Suprapubic skin (tissue), 4 donors: ENCODE results near the gene SLC25A20.

Experiments
- POLR2A ChIP-seq, 2 donors: fragments of 450-650 bp; IDR thresholded peaks; one replicate each; pipeline ENCODE4 v1.6.1; 2017; ENCODE audit warnings: antibody characterized with exemption in 2 of 2, mild to moderate bottlenecking in 2 of 2, moderate library complexity in 2 of 2
- POLR2AphosphoS5 ChIP-seq, 3 donors: sonication (generic); formaldehyde crosslinking; IDR thresholded peaks; one replicate each; pipeline ENCODE4 v1.6.1; 2017; ENCODE audit warnings: antibody characterized with exemption in 3 of 3
- TF ChIP-seq, protein P1 (sequence below), 2 donors: fragments of 200-600 bp in 1 of 2; fragments of 450-650 bp in 1 of 2; sonication (generic) in 1 of 2; IDR thresholded peaks; one replicate each; pipeline ENCODE4 v1.5.1; 2016 to 2019; ENCODE audit warnings: antibody characterized with exemption in 2 of 2, mild to moderate bottlenecking in 1 of 2, moderate library complexity in 1 of 2

DNA sequence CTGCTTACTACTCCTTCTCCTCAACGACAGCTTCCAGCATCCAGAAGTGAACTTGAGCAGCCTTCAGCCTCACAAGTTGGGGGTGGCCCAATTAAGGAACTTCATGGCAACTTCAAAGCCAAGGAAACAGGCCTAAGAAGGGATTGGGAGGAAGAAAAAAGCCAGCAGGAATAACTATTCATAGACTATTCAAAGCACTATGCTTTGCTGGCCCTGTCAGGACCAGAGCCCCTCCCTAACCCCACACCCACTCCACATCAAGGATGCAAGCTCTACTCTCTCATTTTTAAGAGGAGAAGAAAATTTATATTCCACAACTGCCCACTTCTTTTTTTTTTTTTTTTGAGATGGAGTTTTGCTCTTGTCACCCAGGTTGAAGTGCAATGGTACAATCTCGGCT is 41.0 kb downstream of the SLC25A20 start:
- TF ChIP-seq, protein P1, sequence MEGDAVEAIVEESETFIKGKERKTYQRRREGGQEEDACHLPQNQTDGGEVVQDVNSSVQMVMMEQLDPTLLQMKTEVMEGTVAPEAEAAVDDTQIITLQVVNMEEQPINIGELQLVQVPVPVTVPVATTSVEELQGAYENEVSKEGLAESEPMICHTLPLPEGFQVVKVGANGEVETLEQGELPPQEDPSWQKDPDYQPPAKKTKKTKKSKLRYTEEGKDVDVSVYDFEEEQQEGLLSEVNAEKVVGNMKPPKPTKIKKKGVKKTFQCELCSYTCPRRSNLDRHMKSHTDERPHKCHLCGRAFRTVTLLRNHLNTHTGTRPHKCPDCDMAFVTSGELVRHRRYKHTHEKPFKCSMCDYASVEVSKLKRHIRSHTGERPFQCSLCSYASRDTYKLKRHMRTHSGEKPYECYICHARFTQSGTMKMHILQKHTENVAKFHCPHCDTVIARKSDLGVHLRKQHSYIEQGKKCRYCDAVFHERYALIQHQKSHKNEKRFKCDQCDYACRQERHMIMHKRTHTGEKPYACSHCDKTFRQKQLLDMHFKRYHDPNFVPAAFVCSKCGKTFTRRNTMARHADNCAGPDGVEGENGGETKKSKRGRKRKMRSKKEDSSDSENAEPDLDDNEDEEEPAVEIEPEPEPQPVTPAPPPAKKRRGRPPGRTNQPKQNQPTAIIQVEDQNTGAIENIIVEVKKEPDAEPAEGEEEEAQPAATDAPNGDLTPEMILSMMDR (IDR thresholded peaks at IDR 0.05) = no peak
- TF ChIP-seq POLR2A (IDR thresholded peaks at IDR 0.05) (no peak), POLR2AphosphoS5 (IDR thresholded peaks at IDR 0.05) (no peak)
